GM18520 (cell line): ENCODE results near the gene DNAJB8.

ENCODE experiments used
- ATAC-seq: cut with Tn5 transposase; IDR thresholded peaks from one replicate; pipeline ENCODE4 v1.9.1; 2021; ENCODE audit not compliant: unreplicated experiment

Gene DNAJB8

DNA sequence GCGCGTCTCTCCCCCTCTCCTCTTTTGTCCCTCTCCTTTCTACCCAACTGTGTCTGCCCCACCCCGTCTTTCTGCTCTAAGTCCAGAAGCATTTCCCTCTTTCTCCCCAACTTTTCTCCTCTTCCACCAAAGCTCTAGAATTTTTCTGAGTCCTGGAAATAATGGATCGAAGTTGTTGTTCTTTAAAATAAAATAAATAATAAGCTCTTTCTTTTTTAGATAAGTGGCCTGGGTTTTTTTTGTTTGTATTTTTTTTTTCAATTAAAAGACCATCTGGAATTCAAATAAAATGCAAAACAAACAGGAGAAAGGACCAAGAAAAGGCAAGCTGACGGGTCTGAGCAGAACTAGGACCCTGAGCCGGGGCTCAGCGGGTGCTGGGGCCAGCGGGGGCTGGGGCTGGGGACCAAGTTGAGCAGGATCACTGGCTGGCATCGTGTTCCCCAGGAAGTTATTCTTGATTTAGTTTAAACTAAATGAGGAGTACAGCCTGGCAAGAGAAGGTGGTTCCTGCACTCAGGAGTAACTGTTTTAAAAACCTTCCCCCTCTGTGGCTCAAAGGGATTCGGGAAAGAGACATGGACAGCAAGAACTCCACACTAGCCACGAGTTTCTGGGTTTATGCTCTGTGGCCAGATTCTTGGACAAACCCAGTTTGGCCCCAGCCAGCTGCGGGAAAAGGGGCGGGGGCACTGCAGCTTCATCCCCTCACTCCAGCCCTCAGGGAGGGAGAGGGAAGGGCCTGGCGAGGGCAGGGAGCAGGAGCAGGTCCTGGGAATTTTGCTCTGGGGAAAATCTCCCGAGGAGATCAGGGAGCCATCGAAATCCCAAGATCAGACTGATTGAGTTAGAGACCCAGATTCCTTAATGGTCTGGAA is 18.0 kb upstream of the DNAJB8 start:
- ATAC-seq: no peak

DNA sequence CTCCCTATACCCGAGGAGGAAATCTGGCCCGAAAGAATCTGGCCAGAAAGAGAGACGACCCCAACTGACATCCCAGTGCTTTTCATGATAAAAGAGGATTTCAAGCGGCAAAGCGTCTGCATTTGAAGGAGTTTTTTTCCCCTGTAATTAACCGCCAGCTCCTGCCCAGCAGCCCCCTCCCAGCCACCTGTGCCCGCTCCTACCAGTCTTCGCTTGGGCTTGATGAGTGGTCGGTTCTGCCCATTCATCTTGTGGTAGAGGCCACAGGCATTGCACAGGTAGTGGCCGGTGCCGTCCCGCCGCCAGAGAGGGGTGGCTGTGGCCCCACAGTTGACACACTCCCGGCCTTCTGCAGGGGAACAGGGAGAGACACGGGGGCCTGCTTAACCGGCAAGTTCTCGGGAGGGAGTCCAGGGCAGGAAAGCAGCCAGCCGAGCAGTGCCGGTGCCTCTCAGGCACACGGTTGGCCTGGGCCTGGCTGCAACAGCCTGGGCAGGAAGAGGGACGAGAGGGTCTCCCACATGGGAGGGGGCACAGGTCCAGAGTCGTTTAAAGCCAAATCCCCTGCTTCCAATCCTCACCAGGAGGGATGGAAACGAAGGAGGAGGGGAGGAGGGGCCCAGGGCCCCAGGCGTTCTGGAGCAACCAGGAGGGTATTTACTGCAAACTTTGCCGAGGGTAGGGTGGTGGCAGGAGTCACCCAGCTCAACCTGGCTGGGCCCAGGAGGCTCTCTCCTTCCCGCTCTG is 17.1 kb upstream of the DNAJB8 start:
- ATAC-seq: no peak

DNA sequence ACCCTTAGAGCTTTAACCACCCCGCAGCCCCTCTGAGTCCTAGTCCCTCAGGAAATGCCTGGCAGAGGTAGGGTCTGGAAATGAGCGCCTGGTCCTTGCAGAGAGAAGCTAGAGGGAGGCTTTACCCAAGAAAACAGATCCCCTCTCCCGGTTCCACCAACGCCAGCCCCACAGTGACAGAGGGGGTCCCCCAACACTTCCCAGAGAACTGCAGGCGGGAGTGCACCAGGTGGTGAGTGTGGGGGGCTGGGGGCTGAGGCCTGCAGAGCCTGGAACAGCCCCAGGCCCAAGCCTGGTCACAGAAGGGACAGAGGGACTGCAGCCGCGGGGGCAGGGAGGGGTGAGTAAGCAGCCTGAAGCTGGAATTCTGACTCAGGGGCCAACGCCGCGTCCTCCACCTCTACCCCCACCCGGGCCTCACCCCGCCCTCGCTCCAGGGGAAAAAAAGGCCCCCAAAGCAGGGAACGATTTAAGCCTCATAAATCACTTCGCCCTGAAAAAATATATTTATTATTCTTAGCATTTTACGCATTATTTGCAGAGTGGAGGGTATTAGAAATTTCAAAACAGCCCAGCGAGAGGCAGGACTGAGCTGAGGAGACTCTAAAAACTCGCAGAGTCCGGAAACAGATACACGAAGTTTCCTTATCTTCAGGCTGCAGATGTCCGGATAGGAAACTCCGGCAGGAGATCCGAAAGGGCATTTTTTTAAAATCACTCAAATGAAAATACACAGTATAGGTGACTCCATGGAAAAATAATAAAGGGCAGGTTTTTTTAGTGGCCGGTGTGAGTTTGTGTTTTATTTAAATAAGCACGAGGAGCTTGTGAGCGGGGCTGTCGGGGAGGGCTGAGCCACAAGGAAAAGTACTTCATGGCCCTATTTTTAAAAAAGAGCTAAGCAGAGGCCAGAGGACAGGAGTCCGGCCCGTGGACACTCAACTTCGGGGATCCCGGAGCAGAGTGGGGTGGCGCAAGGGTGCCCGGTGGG is 16.3 kb upstream of the DNAJB8 start:
- no peak for ATAC-seq

DNA sequence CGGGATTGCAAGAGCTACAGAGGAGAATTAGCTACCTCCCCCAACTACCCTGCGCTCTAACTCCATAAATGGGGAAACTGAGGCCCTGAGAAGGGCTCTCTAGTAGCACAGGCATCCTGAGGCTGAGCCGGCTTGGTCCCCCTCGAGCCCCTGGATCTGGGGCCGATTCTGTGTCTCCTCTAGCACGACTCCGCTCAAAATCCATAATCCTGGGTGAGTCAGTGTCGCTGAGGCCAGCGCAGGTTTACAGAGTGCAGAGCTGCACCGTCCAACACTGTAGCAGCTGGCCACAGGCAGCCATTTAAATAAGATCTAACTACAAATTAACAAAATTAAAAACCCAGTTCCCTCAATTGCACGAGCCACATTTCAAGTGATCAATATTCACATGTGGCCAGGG is 15.5 kb upstream of the DNAJB8 start:
- no peak for ATAC-seq

DNA sequence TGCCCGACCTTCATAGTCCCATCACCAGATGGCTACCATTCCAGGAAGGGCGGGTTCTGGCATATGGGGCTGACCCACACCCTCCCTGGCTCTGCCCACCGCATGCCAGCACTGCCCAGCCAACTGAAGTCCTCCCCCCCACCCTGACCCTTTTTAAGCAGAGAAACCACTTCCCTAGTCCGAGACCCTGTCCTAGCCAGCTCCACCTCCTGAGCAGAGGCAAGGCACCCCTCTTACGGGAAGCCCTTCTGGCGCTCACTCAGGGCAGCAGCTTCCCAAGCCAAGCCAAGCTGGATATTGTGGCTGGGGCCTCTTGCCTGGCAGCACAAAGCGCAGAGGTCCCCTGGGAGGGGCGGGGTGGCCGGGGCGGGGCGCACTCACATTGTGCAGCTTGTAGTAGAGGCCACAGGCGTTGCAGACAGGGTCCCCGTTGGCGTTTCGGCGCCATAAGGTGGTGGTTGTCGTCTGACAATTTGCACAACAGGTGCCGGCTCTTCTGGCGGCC is 14.8 kb upstream of the DNAJB8 start:
- no peak for ATAC-seq

DNA sequence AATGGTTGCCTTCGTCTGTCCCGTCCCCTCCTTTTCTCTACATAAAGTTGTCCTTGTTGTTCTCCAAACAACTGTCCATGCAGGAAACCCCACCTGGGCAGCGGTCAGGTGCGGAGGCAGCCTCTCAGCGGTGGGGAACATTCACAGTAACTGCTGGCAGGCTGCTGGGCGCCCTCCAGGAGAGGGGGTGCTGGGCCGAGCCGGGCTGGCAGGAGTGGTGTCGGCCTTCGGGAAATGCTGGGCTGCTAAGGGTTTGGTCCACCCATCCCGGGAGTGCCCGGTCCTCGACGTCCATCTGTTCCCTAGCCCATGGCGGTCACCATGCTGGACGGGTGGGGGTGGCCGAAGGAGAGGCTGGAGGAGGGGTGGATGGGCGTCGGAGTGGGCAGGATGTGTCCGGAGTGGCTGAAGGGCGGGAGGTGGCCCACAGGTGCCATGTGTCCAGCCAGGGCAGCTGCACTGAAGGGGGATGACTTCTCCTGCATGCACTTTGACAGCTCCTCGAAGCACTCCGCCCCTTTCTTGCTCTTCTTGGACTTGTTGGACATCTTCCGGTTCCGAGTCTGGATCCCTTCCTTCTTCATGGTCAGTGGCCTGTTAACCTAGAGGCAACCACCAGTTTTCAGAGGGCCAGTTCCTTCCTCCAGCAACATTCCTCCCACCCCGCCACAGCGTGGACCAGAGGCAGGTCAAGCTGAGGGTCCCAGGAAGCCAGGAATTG is 14.2 kb upstream of the DNAJB8 start:
- no peak for ATAC-seq

DNA sequence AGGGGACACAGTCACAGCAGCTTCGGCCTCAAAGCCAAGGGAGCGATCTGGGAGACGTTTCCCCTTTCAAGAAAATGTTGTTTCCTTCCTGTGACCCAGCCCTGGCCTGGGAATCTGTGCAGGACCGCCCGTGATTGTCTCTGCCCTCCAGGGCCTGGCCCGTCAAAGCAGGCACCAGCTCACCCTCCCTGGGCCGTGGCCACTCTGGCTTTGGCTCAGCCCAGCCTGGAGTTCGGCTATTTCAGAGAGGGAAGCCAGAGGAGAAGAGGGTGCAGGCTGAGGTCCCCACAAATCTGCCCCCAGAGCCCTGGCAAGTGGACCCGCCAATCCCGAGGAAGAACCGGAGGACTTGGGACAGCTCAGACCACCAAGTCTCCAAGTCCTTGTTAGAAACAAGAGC is 13.6 kb upstream of the DNAJB8 start:
- ATAC-seq: no peak

DNA sequence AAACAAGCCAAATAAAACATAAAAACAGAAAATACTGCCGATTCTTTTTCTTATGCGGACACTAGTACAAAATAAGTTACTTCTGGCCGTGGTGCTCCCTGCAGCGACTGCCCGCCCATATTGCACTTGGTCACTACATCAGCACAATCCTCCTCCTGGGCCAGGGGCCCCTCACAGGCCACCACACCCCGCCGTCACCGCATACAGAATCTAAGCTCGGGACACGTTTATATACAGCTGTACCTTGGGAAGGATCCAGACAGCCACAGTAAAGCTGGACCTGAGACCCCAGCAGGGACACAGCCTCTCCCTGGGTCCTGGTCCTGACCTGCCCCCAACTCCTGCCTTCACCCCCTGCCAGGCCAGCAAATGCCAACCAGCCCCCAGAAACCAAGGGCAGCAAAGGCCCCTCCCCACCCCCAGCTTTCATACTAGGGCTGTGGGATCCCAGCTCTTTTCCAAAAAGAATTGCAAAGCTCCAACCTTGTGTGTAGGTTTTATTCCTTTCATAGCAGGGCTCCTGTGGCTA is 12.9 kb upstream of the DNAJB8 start:
- no peak for ATAC-seq

DNA sequence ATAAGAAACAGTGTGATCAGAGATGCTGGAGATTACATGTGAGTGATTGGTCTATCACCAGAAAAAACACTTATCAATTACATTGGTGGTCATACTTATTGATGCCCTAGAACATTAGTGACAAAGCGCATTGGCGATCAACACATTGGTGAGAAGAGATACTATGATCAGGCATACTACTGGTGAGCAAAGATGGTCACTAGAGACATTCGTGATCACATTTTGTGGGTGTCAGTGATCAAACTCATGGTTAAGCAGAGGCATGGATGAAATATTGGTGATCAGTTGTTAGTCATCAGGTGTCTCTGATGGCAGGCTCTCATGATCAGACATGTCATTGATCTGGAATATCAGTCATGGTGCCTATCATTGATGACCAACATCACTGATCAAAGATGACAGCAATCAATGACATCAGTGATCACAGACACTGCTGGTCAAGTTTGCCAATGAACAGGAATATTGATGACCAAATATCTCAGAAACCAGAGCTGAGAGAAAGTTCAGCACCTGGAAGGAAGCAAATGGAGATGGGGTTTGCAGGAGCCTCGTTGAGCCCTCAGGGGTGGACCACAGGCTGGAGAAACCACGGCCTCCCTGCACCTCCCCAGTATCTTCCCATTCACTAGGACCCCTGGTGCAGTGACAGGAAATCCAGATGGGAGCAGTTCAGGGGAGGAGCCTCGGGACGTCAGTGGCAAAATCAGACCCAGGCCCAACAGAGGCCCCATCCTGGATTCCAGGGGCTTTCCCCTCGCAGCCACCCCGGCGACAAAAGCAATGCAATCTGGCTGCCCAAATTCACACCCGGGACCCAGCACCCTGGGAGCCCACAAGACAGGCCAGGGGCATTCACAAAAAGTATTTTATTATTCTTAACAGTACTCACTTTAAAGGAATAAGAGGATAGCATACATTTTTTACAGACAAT is 12.2 kb upstream of the DNAJB8 start:
- ATAC-seq: no peak

DNA sequence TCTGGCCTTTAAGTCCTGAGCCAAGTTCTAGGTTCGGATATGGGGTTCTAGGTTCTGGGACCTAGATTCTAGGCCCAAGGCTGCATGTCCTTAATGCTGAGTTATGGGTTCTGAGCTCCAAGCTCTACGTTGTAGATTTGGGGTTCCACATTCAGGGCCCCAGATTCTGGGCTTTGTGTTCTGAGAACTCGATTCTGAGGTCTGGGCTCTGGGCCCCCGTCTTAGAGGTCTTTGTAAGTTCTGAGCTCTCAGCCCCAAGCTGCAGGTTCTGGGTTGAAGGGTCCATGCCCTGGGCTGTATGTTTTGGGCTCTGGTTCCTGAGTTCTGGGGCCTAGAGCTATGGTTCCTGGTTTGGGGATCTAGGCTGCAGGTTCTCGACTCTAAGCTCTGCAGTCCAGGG is 10.0 kb upstream of the DNAJB8 start:
- no peak for ATAC-seq

DNA sequence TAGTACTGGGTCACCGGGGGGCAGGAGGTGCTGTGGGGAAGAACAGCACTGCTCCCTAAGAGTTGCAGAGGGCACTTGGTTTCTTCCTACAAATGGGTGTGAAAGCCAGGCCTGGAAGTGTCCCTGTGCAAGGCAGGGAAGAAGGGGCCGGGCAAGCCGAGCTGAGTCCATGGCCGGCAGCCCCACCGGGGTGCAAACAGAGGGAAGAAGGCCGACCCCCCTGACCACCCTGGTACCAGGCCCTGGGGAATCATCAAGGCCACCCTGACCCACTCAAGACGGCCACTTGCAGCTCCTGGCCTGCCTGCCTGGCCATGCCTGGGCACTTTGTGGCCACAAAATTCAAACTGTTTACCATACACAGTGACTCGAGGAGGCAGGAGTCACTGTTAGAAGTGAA is 8.7 kb upstream of the DNAJB8 start:
- no peak for ATAC-seq

DNA sequence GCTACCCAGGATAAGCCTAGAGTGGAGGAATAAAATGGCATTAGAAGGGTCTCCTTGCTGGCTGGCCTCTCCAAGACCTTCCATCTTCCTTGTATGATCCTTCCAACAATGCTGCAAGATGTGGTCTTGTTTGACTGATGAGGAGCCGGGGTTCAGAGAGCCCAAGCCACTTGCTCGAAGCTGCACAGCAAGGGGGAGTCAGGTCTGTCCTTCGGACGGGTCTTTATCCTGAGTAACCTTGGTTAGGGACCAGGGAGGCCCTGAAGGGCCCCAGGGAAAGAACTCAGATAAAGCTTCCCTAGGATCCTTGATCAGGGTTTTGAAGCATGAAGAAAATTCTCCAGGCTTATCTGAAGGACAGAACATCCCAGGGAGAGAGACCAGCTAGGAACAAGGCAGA is 7.0 kb upstream of the DNAJB8 start:
- ATAC-seq: no peak

DNA sequence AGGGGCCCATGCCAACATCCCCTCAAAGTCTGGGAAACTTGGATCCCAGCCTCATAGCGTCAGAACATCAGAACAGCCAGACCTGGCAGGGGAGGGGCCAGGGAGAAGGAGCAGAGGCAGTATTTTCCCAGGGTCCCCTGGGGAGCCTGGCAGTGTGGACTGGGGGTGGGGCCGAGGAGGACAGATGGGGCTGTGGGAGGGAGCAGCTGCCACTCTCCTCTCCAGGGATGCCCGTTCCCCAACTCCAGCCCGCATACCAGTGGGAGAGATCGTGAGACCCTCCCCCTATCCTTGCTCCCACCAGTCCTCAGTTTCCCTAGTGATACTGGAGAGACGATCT is 6.5 kb upstream of the DNAJB8 start:
- no peak for ATAC-seq

DNA sequence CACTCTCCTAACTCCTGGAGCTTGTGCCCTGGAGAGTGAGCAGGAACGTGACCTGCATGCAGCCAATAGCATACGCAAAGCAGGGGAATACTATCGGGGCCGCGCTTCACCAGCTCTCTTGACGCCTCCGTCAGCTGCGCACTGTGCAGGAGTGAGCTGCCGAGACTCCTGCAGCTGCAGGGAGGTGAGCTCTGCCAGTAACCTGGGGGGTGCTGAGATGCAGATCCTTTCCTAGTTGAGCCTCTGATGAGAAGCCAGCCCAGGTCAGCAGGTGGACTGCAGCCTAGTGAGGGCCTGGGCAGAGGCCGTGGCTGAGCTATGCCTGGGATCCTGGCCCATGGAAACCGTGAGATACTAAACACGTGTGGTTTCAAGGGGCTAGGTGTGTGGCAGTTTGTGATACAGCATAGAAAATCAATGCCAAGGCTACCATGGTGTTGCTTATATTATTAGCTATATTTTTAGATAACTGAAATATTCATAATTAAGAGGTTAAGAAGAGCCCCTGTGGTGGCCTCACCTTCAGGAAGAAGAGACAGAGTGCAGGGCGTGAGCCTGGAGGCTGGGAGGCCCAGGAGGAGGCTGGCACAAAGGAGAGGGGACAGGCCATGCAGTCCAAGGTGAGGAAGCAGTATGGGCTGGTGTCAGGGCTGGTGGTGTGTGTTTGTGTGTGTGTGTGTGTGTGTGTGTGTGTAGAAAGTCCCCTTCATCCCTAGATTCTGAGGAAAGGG is 5.9 kb upstream of the DNAJB8 start:
- no peak for ATAC-seq

DNA sequence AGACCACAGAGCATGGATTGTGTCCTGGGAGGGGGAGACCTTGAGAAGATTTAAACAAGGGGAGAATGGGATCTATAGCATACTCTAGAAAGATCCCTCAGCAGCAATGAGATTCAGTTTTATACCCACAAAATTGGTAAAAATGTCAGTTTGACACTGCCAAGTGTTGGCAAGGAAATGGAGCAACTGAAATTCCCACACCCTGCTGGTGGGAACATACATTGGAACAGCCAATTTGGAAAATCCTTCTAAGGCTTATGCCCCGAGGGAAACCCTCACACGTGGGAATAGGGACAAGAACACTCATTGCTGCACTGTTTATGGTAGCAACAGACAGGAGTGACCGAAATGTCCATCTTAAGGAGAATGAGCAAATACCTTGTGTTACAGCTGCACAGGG is 5.0 kb upstream of the DNAJB8 start:
- ATAC-seq: no peak

DNA sequence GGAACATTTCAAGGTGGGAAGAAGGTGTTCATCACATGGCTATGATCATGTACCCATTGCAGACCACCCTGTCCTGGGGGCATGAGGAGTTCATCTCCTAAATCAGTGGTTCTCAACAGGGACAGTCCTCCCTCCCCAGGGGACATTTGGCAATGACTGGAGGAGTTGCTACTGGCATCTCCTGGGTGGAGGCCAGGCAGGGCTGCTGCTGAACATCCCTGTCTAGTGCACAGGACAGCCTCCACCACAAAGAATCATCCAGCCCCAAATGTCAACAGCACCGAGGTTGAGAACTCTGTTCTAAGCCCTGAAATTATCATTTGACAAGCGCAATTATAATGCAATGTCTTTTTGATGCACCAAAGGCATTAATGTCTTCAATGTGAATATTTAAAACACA is 4.4 kb upstream of the DNAJB8 start:
- ATAC-seq: no peak

DNA sequence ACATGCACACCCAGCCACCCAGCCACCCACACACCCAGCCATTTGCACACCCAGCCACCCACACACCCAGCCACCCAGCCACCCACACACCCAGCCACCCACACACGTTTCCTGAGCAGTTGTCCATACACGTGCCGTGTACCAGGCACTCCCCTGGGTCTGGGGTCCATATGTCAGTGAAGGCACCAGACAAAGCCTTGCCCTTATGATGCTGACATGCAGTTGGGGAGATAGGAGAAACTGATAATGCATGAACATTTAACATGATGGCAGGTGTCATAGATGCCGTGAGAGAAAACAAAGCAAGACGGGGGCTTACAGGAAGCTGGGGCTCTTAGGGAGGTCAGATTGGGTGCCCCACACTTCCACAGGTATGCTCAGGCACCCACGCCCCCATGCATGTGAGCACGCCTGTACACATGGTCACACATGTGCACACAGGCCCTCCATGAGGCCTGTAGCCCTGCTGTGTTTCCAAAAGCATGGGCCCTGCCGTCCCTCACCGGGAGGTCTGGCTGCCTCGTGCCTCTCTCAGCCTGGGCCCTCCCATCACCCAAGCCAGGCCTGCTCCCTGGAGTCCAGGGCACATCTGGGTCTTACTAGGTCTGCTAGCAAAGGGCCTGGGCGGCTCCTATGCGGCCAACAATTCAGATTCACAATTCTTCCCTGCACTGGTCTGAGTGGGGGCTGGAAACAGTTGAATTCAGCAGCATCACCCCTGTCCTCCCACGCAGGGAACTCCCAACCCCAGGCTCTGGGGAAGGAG is 3.6 kb upstream of the DNAJB8 start:
- no peak for ATAC-seq

DNA sequence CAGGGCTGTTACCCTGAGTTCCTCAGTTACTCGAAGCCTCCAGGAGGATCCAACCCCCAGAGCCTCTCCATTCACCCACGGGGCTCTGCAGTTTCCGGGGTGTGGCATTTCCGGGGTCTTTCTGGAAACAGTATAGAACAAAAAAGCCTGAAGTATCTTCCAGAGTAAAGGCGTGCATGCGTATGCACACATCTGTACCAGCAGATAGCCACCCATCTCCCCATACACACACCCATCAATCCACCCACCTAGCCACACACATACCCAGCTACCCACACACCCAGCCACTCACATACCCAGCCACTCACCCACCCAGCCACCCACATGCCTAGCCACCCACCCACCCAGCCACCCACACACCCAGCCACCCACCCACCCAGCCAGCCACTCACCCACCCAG is 2.9 kb upstream of the DNAJB8 start:
- no peak for ATAC-seq
